Measurements from ENCODE around the gene ALOX15. TPM values are rescaled to one million over a fixed set of nuclear protein-coding genes. Genes with fewer than 3 reads are reported as not detected.
A peak's percentile ranks its signal among the peaks of the same experiment; 100 is the strongest.
"Not testable (repeated sequence)": the region's sequence is repeated elsewhere in the genome, so short reads cannot be mapped to it uniquely, and the experiment has no call there.

The ALOX15 gene
- total and polyA plus RNA-seq, 3 experiments from 2014 or later: not detected

DNA sequence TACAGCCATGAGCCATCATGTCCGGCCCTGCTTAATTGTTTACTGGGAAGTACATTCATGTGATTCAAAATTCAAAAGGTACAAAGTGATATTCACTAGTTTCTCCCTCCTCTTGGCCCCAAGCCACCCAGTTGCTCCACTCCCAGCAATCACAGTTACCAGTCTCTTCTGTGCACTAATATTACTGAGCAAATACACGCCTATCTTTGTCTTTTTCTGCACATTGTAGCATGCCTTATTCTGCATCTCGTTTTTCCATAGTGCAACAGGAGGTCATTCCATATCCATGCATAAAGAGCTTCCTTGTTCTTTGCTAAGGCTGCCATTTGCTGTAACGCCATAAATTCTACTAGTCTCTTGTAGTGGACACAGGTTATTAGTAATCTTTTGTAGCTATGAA lies 2.2 kb upstream of the ALOX15 start:
- Histone ChIP-seq H3K4me1 (ENCODE audit: insufficient read depth, low read length) (no peaks in the 10 kb centered on the region), H3K4me3 (ENCODE audit: low read length) (no peak overlapping the region), H3K9me3 (ENCODE audit: low read length) (no peaks in the 10 kb centered on the region), H3K27ac (ENCODE audit: low read depth, low read length) (no peak overlapping the region), H3K27me3 (ENCODE audit: insufficient read depth, low read length, poor library complexity, severe bottlenecking) (peaks cover 14% of the 10 kb centered on the region), H3K36me3 (ENCODE audit: insufficient read depth, low read length) (no peaks in the 10 kb centered on the region)
- H3K27me3 Mint-ChIP-seq: peaks cover 50 to 68% of the 10 kb centered on the region in 2 donors
- H3K4me3 Mint-ChIP-seq: no peak overlapping the region
- no peak for DNase-seq
- ChIA-PET CTCF (no interaction called here), POLR2A (no interaction called here)
- no peaks in the 10 kb centered on the region for H3K36me3 Mint-ChIP-seq
- H3K27ac Mint-ChIP-seq: no peak overlapping the region
- peaks cover 0 to 1% (median 0%) of the 10 kb centered on the region in 5 donors for H3K9me3 Mint-ChIP-seq
- H3K4me1 Mint-ChIP-seq: peaks cover 0 to 11% (median 5%) of the 10 kb centered on the region in 3 donors

DNA sequence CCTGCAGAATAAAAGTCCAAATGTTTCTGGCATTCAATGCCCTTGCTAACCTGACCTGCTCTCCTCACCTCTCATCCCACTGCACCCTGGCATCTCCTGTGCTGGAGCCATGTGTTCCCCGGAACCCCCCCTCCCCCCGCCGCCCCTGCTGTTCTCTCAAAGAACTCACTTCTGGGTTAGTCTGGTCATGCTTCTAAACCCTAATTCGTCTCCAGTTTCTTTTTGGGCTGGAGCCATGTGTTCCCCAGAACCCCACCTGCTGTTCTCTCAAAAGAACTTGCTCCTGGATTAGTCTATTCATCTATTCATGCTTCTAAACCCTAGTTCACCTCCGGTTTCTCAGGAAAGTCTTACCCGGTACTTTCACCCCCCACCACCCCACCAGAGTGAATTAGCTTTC lies 808 bp upstream of the ALOX15 start:
- Mint-ChIP-seq H3K9me3 (peaks cover 0 to 1% (median 0%) of the 10 kb centered on the region in 5 donors), H3K27ac (no peak overlapping the region), H3K4me1 (peaks cover 0 to 12% (median 5%) of the 10 kb centered on the region in 3 donors), H3K4me3 (no peak overlapping the region), H3K36me3 (no peaks in the 10 kb centered on the region), H3K27me3 (peaks cover 57 to 73% of the 10 kb centered on the region in 2 donors)
- CTCF ChIA-PET: no interaction called here
- no peaks in the 10 kb centered on the region for H3K9me3 ChIP-seq (ENCODE audit: low read length)
- H3K27me3 ChIP-seq (ENCODE audit: insufficient read depth, low read length, poor library complexity, severe bottlenecking): peaks cover 16% of the 10 kb centered on the region
- no peaks in the 10 kb centered on the region for H3K36me3 ChIP-seq (ENCODE audit: insufficient read depth, low read length)
- DNase-seq: no peak
- POLR2A ChIA-PET: no interaction called here
- H3K27ac ChIP-seq (ENCODE audit: low read depth, low read length): no peak overlapping the region
- H3K4me3 ChIP-seq (ENCODE audit: low read length): no peak overlapping the region
- no peaks in the 10 kb centered on the region for H3K4me1 ChIP-seq (ENCODE audit: insufficient read depth, low read length)

- H3K36me3 ChIP-seq (ENCODE audit: insufficient read depth, low read length); H3K4me1 ChIP-seq (ENCODE audit: insufficient read depth, low read length); H3K27ac ChIP-seq (ENCODE audit: low read depth, low read length); CTCF ChIA-PET; H3K27ac Mint-ChIP-seq; H3K9me3 Mint-ChIP-seq; POLR2A ChIA-PET; H3K36me3 Mint-ChIP-seq; H3K9me3 ChIP-seq (ENCODE audit: low read length); H3K4me3 ChIP-seq (ENCODE audit: low read length): not testable (repeated sequence)
- peaks cover 61 to 77% of the 10 kb centered on the region in 2 donors for H3K27me3 Mint-ChIP-seq
- DNase-seq: peak in 1 of 5 donors; percentile 5
- peaks cover 21% of the 10 kb centered on the region for H3K27me3 ChIP-seq (ENCODE audit: insufficient read depth, low read length, poor library complexity, severe bottlenecking)
- H3K4me3 Mint-ChIP-seq: peak overlapping the region in 1 of 7 donors; percentile 18
- peaks cover 7 to 24% (median 9%) of the 10 kb centered on the region in 3 donors for H3K4me1 Mint-ChIP-seq
Measured at GRCh38 chr17:4640569-4641188, 799 bp downstream of the ALOX15 start.

- H3K27me3 ChIP-seq (ENCODE audit: insufficient read depth, low read length, poor library complexity, severe bottlenecking): peaks cover 26% of the 10 kb centered on the region
- H3K9me3 ChIP-seq (ENCODE audit: low read length); H3K36me3 Mint-ChIP-seq; H3K27ac ChIP-seq (ENCODE audit: low read depth, low read length); H3K4me1 ChIP-seq (ENCODE audit: insufficient read depth, low read length); H3K36me3 ChIP-seq (ENCODE audit: insufficient read depth, low read length); CTCF ChIA-PET; POLR2A ChIA-PET; H3K27ac Mint-ChIP-seq; H3K9me3 Mint-ChIP-seq; H3K4me3 ChIP-seq (ENCODE audit: low read length): not testable (repeated sequence)
- H3K27me3 Mint-ChIP-seq: peaks cover 60 to 78% of the 10 kb centered on the region in 2 donors
- peak overlapping the region in 3 of 7 donors; percentile 31 to 60 (median 32) for H3K4me3 Mint-ChIP-seq
- peaks cover 9 to 27% (median 9%) of the 10 kb centered on the region in 3 donors for H3K4me1 Mint-ChIP-seq
- peak in 1 of 5 donors; percentile 14 for DNase-seq
Measured at GRCh38 chr17:4639301-4640059, 2.0 kb downstream of the ALOX15 start.

DNA sequence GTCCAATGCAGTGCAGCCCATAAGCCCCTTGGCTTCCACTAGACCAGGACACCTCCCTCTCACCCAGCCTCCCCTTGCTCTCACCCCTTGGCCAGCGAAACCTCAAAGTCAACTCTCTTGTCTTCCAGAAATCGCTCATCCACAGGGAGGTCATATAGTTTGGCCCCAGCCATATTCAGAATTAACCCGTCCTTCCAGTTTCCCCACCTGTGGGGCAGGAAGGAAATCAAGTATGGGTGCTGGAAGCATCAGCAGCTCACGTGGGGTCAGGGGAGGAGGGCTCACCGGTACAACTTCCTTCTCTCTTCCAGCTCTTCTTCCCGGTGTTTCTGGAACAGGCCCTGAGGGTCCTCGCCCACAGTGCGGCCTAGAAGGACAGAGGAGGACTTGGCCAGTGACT lies 2.7 kb downstream of the ALOX15 start:
- H3K27ac ChIP-seq (ENCODE audit: low read depth, low read length); DNase-seq; H3K9me3 Mint-ChIP-seq; H3K4me1 ChIP-seq (ENCODE audit: insufficient read depth, low read length); H3K9me3 ChIP-seq (ENCODE audit: low read length); H3K36me3 ChIP-seq (ENCODE audit: insufficient read depth, low read length); H3K36me3 Mint-ChIP-seq; H3K4me3 Mint-ChIP-seq; POLR2A ChIA-PET; CTCF ChIA-PET; H3K4me3 ChIP-seq (ENCODE audit: low read length): not testable (repeated sequence)
- H3K27me3 ChIP-seq (ENCODE audit: insufficient read depth, low read length, poor library complexity, severe bottlenecking): peaks cover 22% of the 10 kb centered on the region
- H3K27ac Mint-ChIP-seq: peak overlapping the region in 1 of 8 donors; percentile 29
- H3K4me1 Mint-ChIP-seq: peaks cover 9 to 27% (median 9%) of the 10 kb centered on the region in 3 donors
- peaks cover 61 to 79% of the 10 kb centered on the region in 2 donors for H3K27me3 Mint-ChIP-seq

DNA sequence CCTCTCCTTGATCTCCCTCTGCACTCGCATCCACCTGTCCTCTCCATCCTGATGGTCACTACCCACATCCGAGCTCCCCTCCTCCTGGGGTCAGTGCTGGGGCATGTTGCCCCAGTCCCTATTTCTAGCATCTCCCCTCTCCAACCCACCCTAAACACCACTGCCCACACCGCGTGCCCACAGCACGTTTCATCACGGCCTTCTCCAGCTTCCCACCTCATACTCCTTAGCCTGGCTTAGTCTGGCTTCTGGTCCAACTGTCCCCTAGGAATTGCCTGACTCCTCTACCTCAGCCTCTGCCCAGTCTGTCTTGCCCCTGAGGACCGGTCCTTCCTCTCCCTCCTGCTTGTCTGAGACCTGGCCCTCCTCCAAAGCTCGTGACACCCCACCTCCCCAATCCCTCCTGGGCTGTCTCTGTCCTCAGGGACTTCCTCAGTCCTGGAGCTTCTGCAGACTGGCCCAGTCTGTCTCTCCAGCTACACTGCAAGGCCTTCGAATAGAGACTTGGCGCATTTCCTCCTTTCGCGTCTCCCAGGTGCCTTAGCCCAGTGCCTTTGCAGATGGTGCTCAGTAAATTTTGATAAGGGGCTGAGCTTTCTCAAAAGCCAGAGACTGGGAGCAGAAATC lies 4.9 kb downstream of the ALOX15 start:
- no peaks in the 10 kb centered on the region for H3K9me3 ChIP-seq (ENCODE audit: low read length)
- no peak for DNase-seq
- ChIA-PET POLR2A (no interaction called here), CTCF (interaction anchor here (1.1 kb wide), 2 partner anchors 10 to 70 kb away, joined by 3 read pairs; no protein-coding TSS in a partner anchor)
- H3K27ac Mint-ChIP-seq: peak overlapping the region in 2 of 8 donors; percentile 70 to 77
- peaks cover 9 to 27% (median 9%) of the 10 kb centered on the region in 3 donors for H3K4me1 Mint-ChIP-seq
- peaks cover 59 to 71% of the 10 kb centered on the region in 2 donors for H3K27me3 Mint-ChIP-seq
- no peak overlapping the region for H3K4me3 Mint-ChIP-seq
- H3K27me3 ChIP-seq (ENCODE audit: insufficient read depth, low read length, poor library complexity, severe bottlenecking): peaks cover 19% of the 10 kb centered on the region
- no peaks in the 10 kb centered on the region for H3K4me1 ChIP-seq (ENCODE audit: insufficient read depth, low read length)
- peaks cover 0 to 2% (median 0%) of the 10 kb centered on the region in 5 donors for H3K9me3 Mint-ChIP-seq
- no peaks in the 10 kb centered on the region for H3K36me3 Mint-ChIP-seq
- no peak overlapping the region for H3K27ac ChIP-seq (ENCODE audit: low read depth, low read length)
- no peaks in the 10 kb centered on the region for H3K36me3 ChIP-seq (ENCODE audit: insufficient read depth, low read length)
- no peak overlapping the region for H3K4me3 ChIP-seq (ENCODE audit: low read length)

DNA sequence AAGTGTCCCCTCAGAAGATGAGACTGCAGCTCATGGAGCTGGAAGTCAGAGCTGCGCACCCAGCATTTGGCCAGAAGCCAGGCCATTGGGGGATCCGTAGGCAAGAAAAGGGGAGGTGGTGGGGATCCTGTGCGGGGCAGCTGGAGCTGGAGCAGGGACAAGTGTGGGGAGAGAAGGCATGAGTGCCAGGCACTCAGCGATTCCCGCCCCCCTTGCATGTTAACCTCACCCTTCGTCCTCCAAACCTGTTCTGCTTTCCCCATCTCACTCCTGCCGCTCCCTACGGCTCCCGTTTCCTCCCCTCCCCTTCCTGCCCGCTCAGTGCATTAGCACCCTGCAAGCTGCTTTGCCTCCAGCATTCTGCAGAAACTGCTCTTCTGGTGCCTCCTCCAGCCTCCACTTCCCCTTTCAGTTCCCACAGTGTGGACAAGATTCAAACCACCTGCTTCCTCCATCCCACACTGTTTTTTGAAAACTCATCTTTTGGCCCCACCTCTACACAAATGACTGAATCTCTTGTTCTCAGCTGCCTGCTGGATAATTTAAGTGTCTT lies 5.6 kb downstream of the ALOX15 start:
- ChIA-PET POLR2A (no interaction called here), CTCF (interaction anchor here (1.1 kb wide), 2 partner anchors 10 to 70 kb away, joined by 3 read pairs; no protein-coding TSS in a partner anchor)
- H3K36me3 Mint-ChIP-seq: no peaks in the 10 kb centered on the region
- no peak overlapping the region for H3K27ac ChIP-seq (ENCODE audit: low read depth, low read length)
- no peak for DNase-seq
- H3K36me3 ChIP-seq (ENCODE audit: insufficient read depth, low read length): no peaks in the 10 kb centered on the region
- peaks cover 19% of the 10 kb centered on the region for H3K27me3 ChIP-seq (ENCODE audit: insufficient read depth, low read length, poor library complexity, severe bottlenecking)
- peaks cover 0 to 2% (median 0%) of the 10 kb centered on the region in 5 donors for H3K9me3 Mint-ChIP-seq
- peaks cover 55 to 65% of the 10 kb centered on the region in 2 donors for H3K27me3 Mint-ChIP-seq
- H3K4me1 Mint-ChIP-seq: peaks cover 9 to 26% (median 9%) of the 10 kb centered on the region in 3 donors
- H3K4me1 ChIP-seq (ENCODE audit: insufficient read depth, low read length): no peaks in the 10 kb centered on the region
- no peak overlapping the region for H3K4me3 ChIP-seq (ENCODE audit: low read length)
- no peaks in the 10 kb centered on the region for H3K9me3 ChIP-seq (ENCODE audit: low read length)
- H3K27ac Mint-ChIP-seq: no peak overlapping the region
- H3K4me3 Mint-ChIP-seq: no peak overlapping the region

GRCh38 chr17:4634976-4635375 lies 6.5 kb downstream of the ALOX15 start:
- Mint-ChIP-seq H3K27me3 (peaks cover 52 to 62% of the 10 kb centered on the region in 2 donors), H3K4me3 (no peak overlapping the region), H3K27ac (no peak overlapping the region), H3K4me1 (peaks cover 7 to 23% (median 9%) of the 10 kb centered on the region in 3 donors), H3K36me3 (no peaks in the 10 kb centered on the region), H3K9me3 (peaks cover 0 to 2% (median 0%) of the 10 kb centered on the region in 5 donors)
- ChIA-PET CTCF (no interaction called here), POLR2A (interaction anchor here (0.6 kb wide), 1 partner anchor 168 kb away, joined by 3 read pairs; no protein-coding TSS in a partner anchor)
- Histone ChIP-seq H3K27me3 (ENCODE audit: insufficient read depth, low read length, poor library complexity, severe bottlenecking) (peaks cover 19% of the 10 kb centered on the region), H3K36me3 (ENCODE audit: insufficient read depth, low read length) (no peaks in the 10 kb centered on the region), H3K9me3 (ENCODE audit: low read length) (no peaks in the 10 kb centered on the region), H3K4me1 (ENCODE audit: insufficient read depth, low read length) (no peaks in the 10 kb centered on the region), H3K4me3 (ENCODE audit: low read length) (no peak overlapping the region), H3K27ac (ENCODE audit: low read depth, low read length) (no peak overlapping the region)
- DNase-seq: no peak
